Left lobe of liver (tissue), 2 donors: ENCODE measurements around the gene AGBL5. TPM values are rescaled to one million over a fixed set of nuclear protein-coding genes. Genes with fewer than 3 reads are reported as not detected.
A peak's percentile ranks its signal among the peaks of the same experiment; 100 is the strongest.

Experiments used
- ATAC-seq: fragments of 200-7000 bp; cut with Tn5 transposase; one replicate; pipeline ENCODE4 v1.9.1; 2020; ENCODE audit warnings: mild to moderate bottlenecking, moderate library complexity
- DNase-seq: peaks from one replicate; pipeline ENCODE4 v3.0.0-alpha.2; 2020; ENCODE audit warnings: low spot score
- total RNA-seq: library from RNA; stranded (reverse); gene quantifications from one replicate; pipeline ENCODE4 v1.2.1, GENCODE V29; 2021
- donor health status: DM: no; HTN: no; CAD: no; lungs with moderate emphysema.
- donor health status: DM: no; HTN: yes; CAD: no.

Gene AGBL5, protein sequence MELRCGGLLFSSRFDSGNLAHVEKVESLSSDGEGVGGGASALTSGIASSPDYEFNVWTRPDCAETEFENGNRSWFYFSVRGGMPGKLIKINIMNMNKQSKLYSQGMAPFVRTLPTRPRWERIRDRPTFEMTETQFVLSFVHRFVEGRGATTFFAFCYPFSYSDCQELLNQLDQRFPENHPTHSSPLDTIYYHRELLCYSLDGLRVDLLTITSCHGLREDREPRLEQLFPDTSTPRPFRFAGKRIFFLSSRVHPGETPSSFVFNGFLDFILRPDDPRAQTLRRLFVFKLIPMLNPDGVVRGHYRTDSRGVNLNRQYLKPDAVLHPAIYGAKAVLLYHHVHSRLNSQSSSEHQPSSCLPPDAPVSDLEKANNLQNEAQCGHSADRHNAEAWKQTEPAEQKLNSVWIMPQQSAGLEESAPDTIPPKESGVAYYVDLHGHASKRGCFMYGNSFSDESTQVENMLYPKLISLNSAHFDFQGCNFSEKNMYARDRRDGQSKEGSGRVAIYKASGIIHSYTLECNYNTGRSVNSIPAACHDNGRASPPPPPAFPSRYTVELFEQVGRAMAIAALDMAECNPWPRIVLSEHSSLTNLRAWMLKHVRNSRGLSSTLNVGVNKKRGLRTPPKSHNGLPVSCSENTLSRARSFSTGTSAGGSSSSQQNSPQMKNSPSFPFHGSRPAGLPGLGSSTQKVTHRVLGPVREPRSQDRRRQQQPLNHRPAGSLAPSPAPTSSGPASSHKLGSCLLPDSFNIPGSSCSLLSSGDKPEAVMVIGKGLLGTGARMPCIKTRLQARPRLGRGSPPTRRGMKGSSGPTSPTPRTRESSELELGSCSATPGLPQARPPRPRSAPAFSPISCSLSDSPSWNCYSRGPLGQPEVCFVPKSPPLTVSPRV
- 7.6 TPM for total RNA-seq

DNA sequence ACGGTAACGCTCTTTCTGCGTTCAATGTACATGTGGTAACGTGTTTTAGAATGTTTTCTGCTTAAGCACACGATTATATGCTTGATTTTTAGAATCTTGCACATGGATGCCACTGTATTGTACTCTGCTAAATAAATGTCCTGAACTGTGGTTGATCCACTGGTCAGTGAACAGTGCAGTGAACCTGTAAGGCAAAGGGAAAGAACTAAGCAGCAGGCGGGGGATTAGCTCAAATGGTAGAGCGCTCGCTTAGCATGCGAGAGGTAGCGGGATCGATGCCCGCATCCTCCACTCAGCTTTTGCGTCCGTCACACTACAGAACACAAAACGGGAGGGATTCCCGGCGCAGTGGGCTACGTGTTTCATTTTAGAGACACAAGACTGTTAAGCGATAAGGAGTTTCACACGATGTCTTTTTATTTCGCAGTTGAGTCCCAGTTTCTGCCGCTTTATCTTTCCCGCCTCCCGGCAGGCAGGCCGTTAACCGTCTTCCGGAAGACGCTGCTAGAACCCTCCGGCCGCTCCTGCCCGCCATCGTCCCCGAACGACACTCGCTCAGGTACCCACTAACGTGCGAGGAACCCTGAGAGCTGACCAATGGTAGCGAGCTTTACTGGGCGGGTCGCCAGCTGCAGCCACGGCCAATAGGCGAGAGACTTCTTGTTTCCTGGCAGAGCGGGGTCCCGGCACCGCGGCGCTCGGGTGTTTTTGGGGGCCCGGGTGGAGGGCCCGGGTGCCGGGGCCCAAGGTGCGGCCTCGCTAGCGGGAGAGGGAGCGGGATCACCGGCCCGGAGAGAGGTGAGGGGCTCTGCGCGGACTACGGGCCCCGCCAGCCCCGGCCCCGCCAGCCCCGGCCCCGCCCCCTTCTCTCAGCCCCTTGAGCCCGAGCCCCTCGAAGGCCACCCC lies at the start of gene AGBL5:
Gene AGBL5 (plus strand): TSS at position 673 of the 906 bp plus-strand sequence. CDS start 1,291 bp downstream, outside the sequence.
- ATAC-seq, result peak; percentile 77
- DNase-seq, result peak; percentile 96

GRCh38 chr2:27001950-27002349 lies 49.5 kb upstream of the AGBL5 start:
- no peak for ATAC-seq

DNA sequence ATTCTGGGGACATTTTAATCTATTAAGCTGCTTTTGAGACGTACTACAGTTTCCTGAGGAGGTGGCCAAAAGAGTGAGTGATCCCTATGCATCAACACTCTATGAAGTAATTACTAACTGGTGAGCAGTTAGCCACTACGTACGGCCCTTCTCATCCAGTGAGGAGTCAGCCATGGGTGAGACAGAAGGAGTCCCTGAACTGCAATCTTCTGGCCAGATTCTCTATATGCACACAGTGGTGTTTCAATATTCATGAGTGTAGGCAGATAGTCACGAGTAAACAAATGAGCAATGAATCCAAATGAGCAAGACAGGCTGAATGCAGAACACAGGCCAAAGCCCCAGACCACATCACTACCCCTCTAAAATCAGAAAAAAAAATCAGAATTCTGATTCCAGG lies 48.5 kb upstream of the AGBL5 start:
- no peak for ATAC-seq

More at GRCh38 chr2:27001950-27002349, 49.5 kb upstream of the AGBL5 start:
- DNase-seq, result no peak

GRCh38 chr2:27003857-27004256 lies 47.6 kb upstream of the AGBL5 start:
- DNase-seq (no peak), ATAC-seq (no peak)

More for the DNA sequence above, 48.5 kb upstream of the AGBL5 start:
- DNase-seq, result no peak

DNA sequence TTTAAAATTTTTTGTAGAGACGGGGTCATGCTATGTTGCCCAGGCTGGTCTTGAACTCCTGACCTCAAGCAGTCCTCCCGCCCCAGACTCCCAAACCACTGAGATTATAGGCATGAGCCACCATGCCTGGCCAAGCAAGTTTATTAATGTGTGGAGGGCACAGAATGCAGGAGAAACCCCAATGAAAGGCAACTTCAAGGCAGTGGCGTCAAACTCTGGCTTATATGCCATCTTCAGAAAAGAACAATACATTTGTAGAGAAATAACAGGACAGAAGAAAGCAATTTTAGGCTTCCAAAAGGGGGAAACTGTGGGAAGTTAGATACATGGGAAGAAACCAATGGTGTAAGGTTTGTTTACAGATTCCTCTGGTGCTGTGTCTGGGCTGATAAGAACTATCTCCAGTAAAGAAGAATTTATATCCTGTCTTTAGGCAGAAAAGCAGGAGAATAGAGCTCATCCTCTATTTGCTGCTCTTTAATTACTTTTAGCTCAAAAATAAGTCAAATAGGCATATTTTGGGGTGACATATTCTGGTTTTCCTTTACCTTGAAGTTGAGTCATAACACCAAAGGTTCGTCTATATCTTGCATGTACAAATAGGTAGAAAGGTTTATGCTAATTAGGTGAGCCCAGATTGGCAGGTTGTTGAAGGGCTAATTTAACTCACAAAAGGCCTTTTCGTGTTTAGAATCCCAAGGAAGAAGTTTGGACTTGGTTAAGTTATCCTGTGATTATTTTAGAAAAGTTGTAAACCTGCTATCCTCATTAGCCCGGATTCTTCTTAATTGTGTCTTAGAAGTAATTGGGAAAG lies 44.7 kb upstream of the AGBL5 start:
- ATAC-seq, result no peak
- DNase-seq, result no peak

DNA sequence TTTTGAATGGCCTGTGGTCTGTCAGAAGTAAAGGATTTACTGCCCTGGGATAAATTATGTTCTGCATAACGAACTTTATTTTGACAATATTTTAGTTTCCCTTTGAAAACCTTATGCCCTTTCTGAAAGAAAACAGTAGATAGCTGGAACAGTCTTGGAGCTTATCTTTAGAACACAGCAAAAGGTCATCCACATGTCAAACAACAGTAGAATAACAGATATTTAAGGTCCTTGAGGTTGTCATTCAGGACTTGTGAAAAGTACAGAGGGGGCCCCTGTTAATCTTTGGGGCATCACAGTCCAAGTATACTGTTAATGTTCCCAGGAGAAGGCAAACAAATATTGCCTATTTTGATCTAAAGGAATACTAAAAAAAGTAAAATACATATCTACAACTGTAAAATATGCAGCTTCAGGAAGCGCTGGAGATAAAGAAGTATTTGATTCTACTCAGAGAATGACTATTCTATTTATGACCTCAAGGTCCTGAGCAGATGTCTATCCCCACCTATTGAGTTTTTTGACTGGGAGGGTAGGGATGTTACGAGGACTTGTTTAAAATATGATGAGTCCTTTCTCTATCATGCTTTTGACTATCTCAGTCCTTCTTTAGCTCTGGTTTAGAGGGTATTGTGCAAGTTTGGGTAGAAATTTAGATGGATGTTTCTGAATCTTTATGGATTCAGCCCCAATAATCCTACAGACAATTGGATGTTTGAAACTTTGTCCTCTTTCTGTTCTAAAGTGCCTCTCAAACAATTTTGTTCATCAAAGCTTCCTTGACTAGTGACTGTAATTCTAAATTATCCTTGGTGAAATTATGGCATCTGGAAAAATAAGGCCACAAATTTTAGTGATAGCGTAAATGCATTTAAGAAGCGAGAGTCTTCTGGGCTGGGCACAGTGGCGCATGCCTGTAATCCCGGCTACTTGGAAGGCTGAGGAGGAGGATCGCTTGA lies 43.8 kb upstream of the AGBL5 start:
- DNase-seq, result no peak
- no peak for ATAC-seq

DNA sequence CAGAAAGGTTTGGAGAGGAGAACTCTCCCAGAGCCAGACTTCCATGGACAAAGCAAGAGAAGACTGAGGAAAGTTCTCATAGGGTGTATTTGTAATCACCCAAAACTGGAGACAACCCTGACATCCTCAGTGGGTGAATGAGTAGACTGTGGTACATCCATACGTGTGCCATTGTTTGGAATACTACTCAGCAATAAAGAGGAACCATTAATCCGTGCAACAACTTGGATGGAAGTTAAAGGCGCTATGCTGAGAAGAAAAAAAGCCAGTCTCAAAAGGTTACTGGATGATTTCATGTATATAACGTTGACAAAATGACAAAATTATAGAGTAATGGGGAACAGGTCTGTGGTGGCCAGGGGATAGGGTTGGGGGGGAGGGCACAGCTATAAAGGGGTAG lies 42.8 kb upstream of the AGBL5 start:
- DNase-seq (no peak), ATAC-seq (peak; percentile 31)

- ATAC-seq, result peak; percentile 54
These were observed 42.4 kb upstream of the AGBL5 start for GRCh38 chr2:27009083-27009482.

GRCh38 chr2:27009716-27010115 lies 41.8 kb upstream of the AGBL5 start:
- no peak for DNase-seq
- ATAC-seq, result no peak

More at GRCh38 chr2:27009083-27009482, 42.4 kb upstream of the AGBL5 start:
- no peak for DNase-seq

GRCh38 chr2:27010139-27010538 lies 41.3 kb upstream of the AGBL5 start:
- ATAC-seq, result no peak
- DNase-seq, result no peak

GRCh38 chr2:27013738-27014137 lies 37.7 kb upstream of the AGBL5 start:
- ATAC-seq (no peak), DNase-seq (no peak)

DNA sequence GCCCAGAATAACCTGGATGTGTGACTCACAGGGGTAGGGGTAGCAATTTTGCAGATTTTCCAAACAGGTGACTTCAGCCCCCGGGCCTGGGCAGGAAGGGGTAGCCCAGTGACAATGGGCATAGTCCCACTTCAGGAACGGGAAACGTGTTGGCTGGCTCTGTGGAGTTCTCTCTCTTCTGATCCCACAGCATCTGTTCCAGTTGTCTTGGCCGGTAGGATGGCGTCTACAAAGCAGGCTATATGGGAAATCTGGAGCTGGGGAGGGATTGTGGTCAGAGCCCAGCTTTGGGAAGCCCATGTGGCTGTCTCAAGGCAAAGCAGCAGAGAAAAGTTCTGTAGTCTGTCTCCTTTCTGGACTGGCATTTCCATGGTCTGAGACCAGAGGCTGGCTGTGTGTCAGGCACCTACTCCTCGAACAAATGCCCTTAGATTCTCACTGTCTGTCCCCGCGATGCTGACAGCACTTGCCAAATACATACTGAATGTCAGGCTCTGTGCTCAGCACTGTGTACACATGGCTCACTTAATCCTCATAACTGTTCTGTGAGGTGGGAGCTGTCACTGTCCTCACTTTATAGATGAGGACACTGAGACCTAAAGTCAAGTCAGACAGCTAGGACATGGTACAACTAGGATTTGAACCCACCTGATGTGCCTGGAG lies 36.6 kb upstream of the AGBL5 start:
- DNase-seq (no peak), ATAC-seq (peak; percentile 33)

DNA sequence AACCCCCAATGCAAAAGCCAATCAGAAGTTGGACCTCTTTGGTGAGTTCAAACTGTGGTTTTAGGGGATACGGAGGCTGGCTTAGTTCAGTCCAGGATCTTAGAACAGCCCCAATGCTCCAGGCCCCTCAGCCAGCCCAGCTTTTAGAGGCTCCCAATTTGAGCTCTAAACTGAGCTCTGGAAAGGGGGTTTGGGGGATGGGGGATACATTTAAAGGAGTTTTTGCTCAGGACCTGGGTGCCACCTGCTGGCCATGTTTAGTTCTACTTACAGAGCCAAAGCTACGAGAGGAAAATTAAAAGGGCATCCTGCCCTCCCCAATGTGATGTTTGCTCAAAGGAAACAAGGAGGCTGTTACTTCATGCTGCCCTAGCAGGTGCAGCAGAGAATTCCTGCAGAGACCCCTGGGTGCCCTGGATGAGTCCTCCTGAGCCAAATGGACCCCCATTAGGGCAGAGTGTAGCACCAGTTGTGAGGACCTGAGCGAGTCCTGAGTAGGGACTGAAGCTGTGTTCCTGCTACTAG lies 34.6 kb upstream of the AGBL5 start:
- peak; percentile 69 for DNase-seq
- peak; percentile 63 for ATAC-seq

- peak; percentile 82 for DNase-seq
These were observed 33.3 kb upstream of the AGBL5 start for GRCh38 chr2:27018142-27018541.

DNA sequence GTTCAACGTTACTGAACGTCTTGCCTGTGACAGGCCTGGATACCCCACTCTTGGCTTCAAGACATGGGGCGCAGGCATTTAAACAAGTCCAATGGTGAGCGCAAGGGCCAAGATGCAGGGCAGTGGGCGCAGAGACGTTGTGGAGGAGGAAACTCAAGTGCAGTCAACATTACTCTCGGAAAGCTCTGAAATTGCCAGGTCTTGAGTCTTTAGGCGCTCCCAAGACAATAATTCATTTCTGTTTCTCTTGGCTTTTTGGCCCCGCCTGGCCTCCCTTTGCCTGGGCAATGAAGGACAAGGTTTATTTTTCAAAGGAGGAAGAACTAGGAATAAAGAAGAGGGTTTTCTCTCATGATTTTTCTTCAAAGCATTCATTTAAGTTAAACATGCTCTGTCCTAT lies 32.0 kb upstream of the AGBL5 start:
- no peak for DNase-seq

More at GRCh38 chr2:27018142-27018541, 33.3 kb upstream of the AGBL5 start:
- peak; percentile 81 for ATAC-seq

DNA sequence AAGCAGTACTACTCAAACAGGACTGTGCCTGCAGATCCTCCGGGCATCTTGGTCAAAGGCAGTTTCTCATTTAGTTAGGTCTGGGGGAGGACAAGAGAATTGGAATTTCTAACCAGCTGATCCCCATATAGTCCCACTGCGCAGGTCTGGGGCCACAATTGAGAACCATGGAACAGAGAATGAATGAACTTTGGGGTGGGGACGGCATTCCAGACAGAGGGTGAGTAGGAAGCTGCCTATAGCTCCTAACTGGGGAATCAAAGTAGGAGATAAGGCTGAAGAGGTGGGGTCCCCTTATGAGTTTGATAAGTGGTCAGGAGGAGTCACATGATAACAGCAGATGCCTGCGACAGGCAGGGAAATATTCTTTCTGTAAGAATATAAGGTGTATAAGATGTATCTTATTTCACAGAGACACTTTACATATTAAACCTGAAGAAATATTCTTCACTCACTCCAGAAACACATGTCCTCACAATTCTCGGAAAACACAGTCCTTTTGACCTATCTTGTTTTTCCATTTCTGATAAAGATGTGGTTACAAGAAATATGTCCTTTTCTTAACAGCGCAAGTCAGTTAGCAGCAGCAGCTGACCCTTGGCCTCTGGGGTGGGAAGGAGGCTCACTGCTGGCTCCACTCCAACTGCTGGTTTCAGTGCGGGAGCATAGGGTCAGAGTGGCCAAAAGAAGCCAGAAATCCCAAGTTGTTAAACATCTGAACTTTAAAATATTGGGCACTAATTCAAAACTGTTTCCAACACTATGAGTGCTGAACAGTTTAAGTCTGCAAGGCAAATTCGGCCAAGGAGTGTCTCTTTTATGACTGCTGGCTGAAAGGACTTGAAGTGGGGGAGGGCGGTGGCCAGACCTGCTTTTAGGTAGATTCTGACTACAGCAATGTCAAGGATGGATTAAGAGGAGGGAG lies 31.3 kb upstream of the AGBL5 start:
- DNase-seq, result peak; percentile 78
- peak; percentile 30 for ATAC-seq

More for the DNA sequence above, 32.0 kb upstream of the AGBL5 start:
- ATAC-seq, result no peak
